ENCODE measurements around the gene EIPR1.
"Not testable (repeated sequence)": the region's sequence is repeated elsewhere in the genome, so short reads cannot be mapped to it uniquely, and the experiment has no call there.

- not testable (repeated sequence) for TF ChIP-seq CTCF (conservative IDR thresholded peaks at IDR 0.05); EZH2 (IDR thresholded peaks at IDR 0.05; ENCODE audit: low read depth)
These were observed 93.6 kb downstream of the EIPR1 start for GRCh38 chr2:3283876-3284656.
